ENCODE measurements around the gene PRR15L. TPM values are rescaled to one million over a fixed set of nuclear protein-coding genes. Genes with fewer than 3 reads are reported as not detected.

The PRR15L gene
- total and polyA plus RNA-seq, 2 experiments from 2014 or later: 0.57 TPM; not detected in 1

GRCh38 chr17:47950448-47950847 lies 7.2 kb downstream of the PRR15L start:
- H3K27me3 Mint-ChIP-seq (ENCODE audit: insufficient read depth, low read depth, poor library complexity): peaks cover 4% of the 10 kb centered on the region
- no peaks in the 10 kb centered on the region for H3K9me3 Mint-ChIP-seq
- Histone ChIP-seq H3K4me2 (no peak overlapping the region), H3K4me1 (ENCODE audit: insufficient read depth) (0 out of 2 replicates have a peak, but pooled peaks cover 5% of the 10 kb centered on the region), H3K79me2 (replicated peaks; ENCODE audit: insufficient read depth) (no peaks in the 10 kb centered on the region), H3K4me3 (no peak overlapping the region), H3F3A (replicated peaks; ENCODE audit: low read depth) (peaks cover 2% of the 10 kb centered on the region; the same call in 1 of the 2 replicates), H3K27ac (ENCODE audit: low read depth) (no peak overlapping the region), H3K27me3 (ENCODE audit: insufficient read depth) (no peaks in the 10 kb centered on the region), H3K9me2 (ENCODE audit: insufficient read depth) (no peaks in the 10 kb centered on the region), H3K36me3 (ENCODE audit: insufficient read depth) (no peaks in the 10 kb centered on the region), H2AFZ (no peak overlapping the region), H4K20me1 (replicated peaks; ENCODE audit: insufficient read depth) (no peaks in the 10 kb centered on the region)
- TF ChIP-seq EZH2 (IDR thresholded peaks at IDR 0.05; ENCODE audit: low read depth, unreplicated experiment) (no peak), ETS1 (IDR thresholded peaks at IDR 0.05) (no peak), REST (IDR thresholded peaks at IDR 0.05; ENCODE audit: unreplicated experiment) (no peak), EZH2phosphoT487 (IDR thresholded peaks at IDR 0.05; ENCODE audit: unreplicated experiment) (no peak), STAT1 (IDR thresholded peaks at IDR 0.05; ENCODE audit: unreplicated experiment) (no peak), ZNF331 (CRISPR knock-in tag; IDR thresholded peaks at IDR 0.05; ENCODE audit: low read depth) (no peak), POLR2AphosphoS5 (IDR thresholded peaks at IDR 0.05; ENCODE audit: low read depth) (no peak), NANOG (IDR thresholded peaks at IDR 0.05; ENCODE audit: borderline replicate concordance) (no peak), CTCF (conservative IDR thresholded peaks at IDR 0.05; ENCODE audit: low read depth in 2 of 2) (no peak), JUNB (IDR thresholded peaks at IDR 0.05; ENCODE audit: unreplicated experiment) (no peak)
- peaks cover 19% of the 10 kb centered on the region for H3K4me1 Mint-ChIP-seq
- DNase-seq (ENCODE audit: low spot score) (no peak), ATAC-seq (no peak)
- H3K4me3 Mint-ChIP-seq: no peak overlapping the region
- H3K36me3 Mint-ChIP-seq (ENCODE audit: low read depth): no peaks in the 10 kb centered on the region; the same call in 1 of the 3 replicates
- no peak overlapping the region for H3K27ac Mint-ChIP-seq
